ENCODE data around the gene POLR2L.

POLR2L gene

GRCh38 chr11:792535-792821 lies 49.9 kb downstream of the POLR2L start:
- no peak for DNase-seq

- no peak for DNase-seq
Measured at GRCh38 chr11:791658-792534, 50.4 kb downstream of the POLR2L start.

GRCh38 chr11:790721-791564 lies 51.4 kb downstream of the POLR2L start:
- no peak for DNase-seq

DNA sequence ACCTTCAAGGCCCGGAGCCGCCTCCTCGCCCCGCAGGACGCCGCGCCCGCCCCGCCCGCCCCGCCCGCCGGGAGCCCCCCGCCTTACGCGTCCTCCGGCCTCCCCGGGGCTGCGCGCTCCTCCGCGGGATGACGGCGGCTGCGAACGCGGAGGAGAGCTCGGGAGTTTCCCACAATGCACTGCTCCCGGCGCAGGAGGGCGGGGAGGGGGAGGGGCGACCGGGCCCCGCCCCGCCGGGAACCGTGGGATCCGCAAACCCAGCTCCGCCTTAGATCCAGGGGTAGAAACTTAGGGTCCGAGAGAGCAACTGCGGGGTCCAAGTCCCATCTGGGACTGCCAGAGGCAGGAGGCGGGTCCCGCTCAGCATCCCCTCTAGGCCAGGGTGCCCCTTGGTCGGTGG lies 52.4 kb downstream of the POLR2L start, which contains the start of gene CEND1:
TSS of gene CEND1 (minus strand) at position 148 of the 400 bp plus-strand sequence. CDS start 1,514 bp downstream, outside the sequence.
- peak; percentile 56 to 85 for DNase-seq
